ENCODE results near the gene CHTF18.
"Not testable (repeated sequence)": the region's sequence is repeated elsewhere in the genome, so short reads cannot be mapped to it uniquely, and the experiment has no call there.

Gene CHTF18

DNA sequence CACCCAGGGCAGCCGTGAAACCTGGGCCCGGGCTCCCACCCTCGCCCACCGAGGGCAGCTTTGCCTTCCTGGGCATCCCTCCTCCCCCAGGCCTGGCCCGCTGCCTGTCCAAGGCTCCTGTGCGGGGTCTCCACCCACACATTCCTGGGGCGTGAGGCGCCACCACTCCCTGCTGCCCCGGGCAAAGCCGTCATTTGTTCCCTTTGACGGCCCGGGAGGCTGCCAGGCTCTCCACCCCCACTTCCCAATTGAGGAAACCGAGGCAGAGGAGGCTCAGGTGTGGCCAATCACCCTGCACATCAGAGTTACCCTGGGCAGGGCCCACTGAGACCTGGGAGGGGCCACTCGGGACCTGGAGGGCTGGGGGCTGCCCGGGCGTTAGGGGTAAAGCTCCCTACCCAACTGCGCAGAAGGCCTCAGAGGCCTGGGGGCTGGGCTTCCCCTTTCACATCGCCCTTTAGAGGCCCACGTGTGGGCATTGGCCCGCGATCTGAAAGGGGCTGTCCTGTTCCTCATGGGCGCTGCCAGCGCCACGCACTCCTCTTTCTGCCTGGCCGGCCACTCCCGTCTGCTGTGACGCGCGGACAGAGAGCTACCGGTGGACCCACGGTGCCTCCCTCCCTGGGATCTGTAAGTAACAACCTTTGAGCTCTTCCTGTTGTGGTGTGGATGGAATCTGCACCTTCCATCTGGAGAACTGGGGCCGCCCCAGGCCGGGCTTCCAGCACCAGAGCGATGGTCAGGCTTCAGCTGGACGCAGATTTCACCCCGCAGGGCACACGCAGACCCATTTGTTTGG is 27.7 kb upstream of the CHTF18 start, which contains the start of gene MSLN:
Gene MSLN, plus strand, starts transcription at position 190 of the 799 bp plus-strand sequence. CDS start 1,947 bp downstream, outside the sequence.
- DNase-seq = no peak

DNA sequence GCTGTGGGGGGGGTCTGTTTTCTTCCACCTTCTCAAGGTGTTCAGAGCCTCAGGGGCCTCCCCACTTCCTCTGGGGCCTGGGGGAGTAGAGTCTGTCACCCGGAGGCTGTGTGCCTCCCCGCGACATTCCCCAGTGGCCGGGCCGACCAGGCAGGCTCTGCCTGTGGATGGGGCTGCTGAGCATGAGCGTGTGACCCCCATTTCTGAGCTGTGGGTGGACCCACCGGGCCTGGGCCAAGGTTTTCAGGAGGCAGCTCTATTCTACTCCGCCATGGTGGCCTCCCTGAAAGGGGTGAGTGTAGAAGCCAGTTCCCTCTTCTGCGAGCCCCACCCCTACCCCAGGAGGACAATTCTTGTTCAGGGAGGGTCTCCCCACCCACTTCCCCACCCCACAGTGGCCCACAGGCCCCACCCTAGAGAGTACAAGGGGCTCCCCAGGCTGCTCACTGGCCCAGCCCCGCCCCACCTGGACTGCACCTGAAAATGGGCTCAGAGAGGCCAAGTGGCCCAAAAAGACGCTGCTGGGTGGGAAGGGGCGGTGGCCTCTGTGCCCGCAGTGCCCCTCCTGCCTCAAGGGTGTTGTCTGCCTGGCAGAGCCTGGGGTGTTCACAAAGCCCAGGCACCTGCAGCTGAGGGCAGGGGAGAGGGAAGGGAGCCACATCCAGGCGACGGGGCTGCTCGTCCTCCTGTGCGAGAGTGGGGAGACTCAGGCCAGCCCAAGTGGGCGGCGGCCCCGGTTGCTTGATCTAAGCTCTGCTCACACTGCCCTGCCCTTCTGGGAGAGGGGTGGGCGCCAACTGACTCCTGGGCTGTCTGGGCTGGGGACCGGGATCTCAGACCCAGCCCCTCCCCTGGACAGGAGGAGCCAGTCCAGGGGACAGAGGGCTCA is 26.6 kb upstream of the CHTF18 start:
- no peak for DNase-seq

DNA sequence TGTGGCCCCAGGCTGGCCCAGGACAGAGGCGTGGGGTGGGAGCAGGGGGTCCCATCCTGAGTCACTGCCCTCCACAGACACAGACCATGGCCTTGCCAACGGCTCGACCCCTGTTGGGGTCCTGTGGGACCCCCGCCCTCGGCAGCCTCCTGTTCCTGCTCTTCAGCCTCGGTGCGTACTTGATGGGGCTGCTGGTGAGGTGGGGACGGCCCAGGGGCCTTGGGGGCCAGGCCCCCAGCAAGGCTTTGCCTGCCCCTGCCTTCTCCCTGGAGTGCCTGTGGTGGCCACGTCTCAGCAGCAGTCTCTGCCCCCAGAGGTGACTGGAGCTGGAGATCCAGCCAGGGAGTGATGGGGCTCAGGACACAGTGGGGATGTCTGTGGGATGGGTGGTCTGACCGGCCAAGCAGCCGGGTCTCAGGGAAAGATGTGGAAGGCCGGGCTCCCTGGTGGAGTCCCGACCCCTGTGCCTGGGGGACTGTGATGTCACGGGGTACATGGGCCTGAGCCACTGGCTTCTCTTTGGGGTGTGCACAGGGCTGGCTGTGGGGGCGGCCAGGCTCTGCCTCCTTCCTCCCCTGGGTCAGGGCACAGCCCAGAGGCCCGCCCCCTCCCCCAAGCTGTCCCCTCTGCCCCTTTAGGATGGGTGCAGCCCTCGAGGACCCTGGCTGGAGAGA is 25.7 kb upstream of the CHTF18 start:
- DNase-seq = no peak

DNA sequence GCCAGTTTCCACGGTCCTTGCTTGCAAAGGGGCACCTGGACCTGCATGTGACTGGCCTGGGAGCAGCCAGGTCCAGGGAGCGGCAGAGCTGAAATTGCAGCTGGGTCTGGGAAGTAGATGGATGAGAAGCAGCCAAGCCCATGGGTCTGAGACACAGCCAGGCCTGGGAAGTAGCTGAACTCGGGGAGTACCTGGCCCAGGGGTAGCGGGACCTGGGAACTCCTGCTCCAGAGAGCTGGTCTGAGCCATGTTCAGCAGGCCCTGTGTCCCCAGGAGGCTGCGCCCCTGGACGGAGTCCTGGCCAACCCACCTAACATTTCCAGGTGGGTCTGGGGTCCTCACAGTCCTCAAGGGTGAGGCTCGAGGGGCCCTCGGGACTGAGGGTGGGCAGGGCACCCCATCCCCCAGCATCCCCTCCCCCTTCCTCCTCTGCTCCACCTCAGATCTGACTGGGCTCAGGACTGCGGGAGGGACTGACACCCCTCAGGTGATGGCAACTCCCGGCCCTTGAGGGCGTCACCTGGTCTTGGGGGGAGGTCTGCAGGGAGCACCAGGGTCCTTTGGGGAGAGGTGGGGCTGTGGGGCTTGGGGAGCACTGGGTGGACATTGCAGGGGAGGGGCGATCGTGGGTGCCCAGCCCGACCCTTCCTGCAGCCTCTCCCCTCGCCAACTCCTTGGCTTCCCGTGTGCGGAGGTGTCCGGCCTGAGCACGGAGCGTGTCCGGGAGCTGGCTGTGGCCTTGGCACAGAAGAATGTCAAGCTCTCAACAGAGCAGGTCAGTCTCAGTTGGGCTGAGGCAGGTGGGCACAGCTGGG is 24.8 kb upstream of the CHTF18 start:
- DNase-seq = no peak

DNA sequence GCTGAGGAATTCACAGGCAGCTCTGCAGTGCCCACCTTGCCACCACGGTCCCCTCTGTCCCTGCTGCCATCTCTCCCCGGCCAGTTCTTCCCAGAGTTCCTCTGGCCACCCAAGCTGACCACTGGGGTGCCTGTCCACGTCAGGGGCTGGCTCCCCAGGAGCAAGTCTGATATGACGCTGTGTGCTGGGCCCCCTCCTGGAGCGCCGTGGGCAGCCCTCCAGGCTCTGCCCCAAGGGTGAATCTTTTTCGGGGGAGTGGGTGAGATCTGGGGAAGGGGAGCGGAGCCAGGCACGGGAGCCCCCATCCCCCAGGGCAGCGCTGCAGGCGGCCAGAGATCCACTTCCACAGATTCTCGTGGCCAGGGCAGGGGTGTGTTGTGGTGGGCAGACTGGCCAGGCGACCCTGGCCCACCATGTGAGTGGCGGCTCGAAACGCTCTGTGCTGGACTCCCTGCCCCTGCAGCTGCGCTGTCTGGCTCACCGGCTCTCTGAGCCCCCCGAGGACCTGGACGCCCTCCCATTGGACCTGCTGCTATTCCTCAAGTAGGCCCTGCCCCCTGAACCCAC is 24.2 kb upstream of the CHTF18 start:
- no peak for DNase-seq

DNA sequence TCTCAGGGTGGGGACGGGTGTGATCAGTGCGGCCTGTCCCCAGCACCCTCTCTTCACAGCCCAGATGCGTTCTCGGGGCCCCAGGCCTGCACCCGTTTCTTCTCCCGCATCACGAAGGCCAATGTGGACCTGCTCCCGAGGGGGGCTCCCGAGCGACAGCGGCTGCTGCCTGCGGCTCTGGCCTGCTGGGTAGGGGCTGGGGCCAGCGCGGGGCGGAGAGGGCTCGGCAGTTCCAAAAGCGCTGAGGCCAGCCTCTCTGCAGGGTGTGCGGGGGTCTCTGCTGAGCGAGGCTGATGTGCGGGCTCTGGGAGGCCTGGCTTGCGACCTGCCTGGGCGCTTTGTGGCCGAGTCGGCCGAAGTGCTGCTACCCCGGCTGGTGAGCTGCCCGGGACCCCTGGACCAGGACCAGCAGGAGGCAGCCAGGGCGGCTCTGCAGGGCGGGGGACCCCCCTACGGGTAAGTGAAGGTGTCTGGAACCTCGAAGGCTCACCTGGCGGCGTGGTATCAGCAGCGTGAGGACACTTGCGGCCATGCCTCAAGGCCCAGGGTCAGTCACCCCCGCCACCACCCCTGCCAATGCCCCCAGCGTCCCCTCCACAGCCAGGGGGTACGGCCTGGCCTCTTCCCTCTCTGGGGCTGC is 23.5 kb upstream of the CHTF18 start:
- no peak for DNase-seq

DNA sequence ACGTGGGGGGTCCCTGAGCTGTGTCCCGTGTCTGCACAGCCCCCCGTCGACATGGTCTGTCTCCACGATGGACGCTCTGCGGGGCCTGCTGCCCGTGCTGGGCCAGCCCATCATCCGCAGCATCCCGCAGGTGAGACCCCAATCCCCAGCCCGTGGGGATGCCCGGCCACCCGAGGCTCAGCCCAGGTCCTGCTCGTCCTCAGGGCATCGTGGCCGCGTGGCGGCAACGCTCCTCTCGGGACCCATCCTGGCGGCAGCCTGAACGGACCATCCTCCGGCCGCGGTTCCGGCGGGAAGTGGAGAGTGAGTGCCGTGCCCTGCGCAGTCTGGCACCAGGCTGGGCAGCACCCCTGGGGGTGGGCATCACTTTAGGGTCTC is 22.9 kb upstream of the CHTF18 start:
- no peak for DNase-seq

DNA sequence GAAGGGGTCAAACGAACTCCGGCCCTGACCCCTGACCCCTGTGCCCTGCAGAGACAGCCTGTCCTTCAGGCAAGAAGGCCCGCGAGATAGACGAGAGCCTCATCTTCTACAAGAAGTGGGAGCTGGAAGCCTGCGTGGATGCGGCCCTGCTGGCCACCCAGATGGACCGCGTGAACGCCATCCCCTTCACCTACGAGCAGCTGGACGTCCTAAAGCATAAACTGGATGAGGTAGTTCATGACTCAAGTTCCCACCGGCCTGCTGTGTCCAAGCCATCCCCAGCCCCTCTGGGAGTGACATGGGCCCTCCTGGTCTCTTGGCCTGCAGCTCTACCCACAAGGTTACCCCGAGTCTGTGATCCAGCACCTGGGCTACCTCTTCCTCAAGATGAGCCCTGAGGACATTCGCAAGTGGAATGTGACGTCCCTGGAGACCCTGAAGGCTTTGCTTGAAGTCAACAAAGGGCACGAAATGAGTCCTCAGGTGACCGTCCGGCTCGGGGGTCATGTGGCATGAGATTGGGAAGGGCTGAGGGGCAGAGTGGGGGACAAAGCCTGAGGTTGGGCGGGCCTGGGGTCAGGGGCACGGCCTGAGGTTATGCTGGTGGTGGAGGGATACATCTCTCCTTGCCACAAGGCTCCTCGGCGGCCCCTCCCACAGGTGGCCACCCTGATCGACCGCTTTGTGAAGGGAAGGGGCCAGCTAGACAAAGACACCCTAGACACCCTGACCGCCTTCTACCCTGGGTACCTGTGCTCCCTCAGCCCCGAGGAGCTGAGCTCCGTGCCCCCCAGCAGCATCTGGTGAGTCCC is 22.2 kb upstream of the CHTF18 start:
- no peak for DNase-seq

DNA sequence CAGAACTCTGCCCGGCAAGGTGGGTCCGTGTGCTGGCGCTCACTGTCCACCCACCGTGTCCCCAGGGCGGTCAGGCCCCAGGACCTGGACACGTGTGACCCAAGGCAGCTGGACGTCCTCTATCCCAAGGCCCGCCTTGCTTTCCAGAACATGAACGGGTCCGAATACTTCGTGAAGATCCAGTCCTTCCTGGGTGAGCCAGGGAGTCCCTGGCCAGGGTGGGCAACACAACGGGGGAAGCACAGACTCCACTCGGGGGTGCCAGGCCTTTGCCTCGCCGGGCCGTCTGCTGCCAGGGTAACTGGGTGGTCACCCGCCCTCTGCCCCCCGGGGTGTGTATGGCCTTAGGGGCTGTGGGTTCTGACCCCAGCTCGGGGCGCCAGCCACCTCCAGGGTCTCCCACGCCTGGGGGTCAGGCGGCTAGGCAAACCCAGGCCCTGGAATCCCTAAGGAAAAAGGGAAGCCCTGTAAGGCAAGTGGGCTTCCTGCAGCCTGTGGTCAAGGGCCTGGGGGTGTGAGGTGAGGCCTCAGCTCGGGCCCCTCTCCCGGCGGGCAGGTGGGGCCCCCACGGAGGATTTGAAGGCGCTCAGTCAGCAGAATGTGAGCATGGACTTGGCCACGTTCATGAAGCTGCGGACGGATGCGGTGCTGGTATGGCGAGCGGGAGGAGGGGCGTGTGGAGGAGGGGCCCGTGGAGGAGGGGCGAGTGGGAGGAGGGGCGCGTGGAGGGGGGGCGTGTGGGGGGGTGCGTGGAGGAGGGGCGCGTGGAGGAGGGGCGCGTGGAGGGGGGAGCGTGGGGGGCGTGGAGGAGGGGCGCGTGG is 21.4 kb upstream of the CHTF18 start:
- no peak for DNase-seq

DNA sequence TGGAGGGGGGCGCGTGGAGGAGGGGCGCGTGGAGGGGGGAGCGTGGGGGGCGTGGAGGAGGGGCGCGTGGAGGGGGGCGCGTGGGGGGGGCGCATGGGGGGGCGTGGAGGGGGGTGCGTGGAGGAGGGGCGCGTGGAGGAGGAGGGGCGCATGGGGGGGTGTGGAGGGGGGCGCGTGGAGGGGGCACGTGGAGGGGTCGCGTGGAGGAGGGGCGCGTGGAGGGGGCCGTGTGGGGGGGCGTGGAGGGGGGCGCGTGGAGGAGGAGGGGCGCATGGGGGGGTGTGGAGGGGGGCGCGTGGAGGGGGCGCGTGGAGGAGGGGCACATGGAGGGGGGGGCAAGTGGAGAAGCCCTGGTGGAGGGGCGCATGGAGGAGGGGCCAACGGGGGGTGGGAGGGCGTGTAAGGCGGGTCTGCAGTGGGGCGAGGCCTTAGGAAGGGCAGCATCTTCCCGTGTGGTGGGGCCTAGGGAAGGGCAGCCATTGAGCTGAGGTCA is 20.6 kb upstream of the CHTF18 start:
- no peak for DNase-seq

DNA sequence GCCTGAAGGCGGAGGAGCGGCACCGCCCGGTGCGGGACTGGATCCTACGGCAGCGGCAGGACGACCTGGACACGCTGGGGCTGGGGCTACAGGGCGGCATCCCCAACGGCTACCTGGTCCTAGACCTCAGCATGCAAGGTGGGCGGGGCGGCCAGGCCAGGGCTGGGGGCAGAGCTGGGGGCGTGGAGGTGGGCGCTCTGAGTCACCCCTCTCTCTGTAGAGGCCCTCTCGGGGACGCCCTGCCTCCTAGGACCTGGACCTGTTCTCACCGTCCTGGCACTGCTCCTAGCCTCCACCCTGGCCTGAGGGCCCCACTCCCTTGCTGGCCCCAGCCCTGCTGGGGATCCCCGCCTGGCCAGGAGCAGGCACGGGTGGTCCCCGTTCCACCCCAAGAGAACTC is 20.0 kb upstream of the CHTF18 start:
- DNase-seq = no peak

DNA sequence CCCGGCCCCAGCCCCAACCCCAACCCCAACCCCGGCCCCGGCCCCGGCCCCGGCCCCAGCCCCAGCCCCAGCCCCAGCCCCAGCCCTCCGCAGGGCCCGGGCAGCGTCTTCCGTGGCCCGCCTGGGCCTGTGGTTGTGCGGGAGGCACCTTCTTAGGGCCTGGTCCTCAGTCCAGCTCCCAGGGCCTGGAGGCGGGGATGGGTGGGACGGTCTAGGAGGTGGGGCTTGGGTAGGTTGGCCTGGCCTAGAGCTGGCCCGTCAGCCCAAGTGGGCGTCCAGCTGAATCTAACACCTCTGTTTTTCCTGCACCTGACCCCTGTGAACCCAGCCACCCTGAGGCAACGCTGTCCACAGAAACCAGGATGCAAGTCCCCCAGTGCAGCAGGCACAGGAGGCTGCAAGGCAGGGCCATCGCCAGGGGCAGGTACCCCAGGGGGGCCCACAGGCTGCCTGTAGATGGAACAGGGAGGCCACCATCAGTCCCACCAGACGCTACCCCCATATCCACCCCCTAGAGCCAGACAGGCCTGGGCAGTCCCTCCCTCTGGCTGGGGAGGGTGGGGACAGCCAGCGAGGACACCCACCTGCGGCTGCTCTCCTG is 19.1 kb upstream of the CHTF18 start:
- no peak for DNase-seq

DNA sequence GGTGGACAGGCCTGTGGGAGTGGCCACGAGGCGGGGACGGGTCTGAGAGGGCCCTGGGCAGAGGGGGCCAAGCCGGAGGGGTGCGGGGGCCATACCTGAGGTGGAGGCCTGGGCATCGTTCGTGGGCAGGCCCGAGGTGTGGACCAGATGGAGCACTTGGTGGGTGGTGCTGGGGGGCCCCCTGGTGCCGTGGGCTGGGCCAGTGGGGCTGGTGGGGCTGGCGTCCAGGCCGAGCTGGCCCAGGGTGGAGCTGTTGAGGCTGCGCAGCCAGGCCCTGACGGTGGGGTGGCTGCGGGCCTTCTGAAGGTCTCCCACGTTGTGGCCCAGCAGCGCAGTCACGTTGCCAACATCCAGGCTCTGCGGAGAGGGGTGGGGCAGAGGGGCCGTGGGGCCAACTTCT is 18.5 kb upstream of the CHTF18 start:
- DNase-seq = no peak

DNA sequence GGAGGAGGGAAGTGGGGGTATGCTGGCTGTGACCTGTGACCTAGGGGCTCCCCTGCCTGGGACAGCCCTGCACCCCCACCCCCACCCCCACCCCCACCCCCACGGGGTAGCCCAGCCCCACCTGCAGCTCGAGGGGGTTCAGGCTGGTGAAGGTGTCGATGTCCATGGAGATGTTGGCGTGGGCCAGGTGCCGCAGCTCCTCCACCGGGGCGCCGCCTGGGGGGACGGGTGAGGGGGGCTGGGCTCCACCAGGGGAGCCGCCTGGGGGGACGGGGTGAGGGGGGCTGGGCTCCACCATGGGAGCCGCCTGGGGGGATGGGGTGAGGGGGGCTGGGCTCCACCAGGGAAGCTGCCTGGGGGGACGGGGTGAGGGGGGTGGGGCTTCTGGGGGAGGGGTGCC is 18.0 kb upstream of the CHTF18 start:
- no peak for DNase-seq

DNA sequence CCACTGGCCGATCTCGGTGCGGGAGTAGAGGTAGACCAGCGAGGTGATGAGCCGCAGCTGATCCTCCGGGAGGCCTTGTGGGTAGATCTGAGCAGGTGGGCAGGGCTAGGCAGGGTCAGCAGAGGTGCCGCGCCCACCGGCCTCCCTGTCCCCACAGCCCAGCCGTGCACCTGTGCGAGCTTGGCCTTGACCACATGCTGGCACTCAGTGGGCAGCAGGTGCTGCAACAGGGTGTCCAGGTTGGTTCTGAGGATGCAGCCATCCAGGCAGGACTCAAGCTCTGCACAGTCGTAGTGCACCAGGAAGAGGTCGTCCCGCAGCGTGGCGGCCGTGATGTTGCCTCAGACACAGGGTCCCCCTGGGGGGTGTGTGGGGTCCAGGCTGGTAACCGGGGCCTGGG is 15.5 kb upstream of the CHTF18 start:
- no peak for DNase-seq

DNA sequence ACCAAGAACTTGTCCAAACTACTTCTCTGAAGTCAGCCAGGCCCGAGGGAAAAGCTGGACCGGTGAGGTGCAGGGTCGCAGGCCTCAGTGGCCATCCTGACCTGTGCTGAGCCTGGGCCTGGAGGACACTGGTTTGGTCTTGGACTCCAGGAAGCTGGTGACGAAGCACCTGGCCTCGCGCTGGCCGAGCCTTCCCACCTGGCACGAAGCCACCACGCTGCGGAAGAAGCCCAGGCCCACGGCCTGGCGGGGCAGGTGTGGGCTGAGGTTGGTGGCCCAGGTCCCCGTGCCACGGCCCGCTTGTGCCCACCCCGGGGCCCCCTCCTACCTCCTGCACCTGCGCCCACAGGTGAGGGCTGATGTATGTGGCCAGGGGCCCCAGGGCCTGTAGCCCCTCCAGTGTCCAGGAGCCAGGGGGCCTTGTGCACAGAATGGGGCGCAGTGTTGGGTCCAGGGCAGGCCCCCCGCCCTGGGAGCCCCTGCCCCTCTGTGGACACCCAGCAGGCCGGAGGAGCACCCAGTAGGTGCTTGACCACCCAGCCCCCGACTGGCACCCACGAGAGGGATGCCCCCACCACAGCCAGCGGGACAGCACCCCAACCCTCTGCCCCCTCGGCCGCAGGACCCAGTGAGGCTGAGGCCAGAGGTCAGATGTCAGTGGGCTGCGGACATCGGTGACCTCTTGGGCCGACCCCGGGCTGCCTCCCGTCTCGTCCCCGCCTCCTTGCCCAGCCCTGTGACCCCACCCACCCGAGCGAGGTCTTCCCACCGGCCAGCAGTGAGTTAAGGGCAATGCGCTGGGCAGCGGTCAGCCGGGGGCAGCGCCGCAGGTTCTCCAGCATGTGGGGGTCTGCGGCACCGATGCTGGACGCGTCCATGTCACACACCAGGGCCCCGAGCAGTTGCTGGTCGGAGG is 14.1 kb upstream of the CHTF18 start:
- no peak for DNase-seq

DNA sequence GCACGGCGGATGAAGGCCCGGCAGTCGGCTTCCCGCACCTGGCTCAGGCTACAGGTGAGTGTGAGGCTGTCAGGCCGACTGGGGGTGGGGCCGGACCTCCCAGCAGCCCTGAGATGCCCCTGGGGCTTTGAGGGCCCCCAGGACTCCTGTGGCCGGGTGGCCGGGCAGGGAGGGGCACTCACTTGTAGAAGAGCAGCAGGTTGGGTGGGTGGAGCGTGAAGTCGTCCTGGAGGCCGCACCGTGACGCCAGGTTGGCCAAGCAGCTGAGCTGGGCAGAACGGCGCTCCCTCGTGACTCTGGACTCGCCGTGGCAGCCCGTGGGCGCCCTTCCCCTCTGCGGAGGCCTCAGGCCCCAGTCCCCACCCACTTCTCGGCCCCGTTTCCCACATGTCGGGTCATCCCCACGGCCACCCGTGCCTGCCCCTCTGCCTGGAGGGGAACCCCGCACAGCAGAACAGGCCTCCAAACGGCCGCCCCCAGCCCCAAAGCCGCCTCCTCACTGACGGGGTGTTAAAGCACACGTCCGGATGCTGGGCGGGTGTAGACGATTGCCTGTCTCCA is 13.1 kb upstream of the CHTF18 start:
- no peak for DNase-seq

DNA sequence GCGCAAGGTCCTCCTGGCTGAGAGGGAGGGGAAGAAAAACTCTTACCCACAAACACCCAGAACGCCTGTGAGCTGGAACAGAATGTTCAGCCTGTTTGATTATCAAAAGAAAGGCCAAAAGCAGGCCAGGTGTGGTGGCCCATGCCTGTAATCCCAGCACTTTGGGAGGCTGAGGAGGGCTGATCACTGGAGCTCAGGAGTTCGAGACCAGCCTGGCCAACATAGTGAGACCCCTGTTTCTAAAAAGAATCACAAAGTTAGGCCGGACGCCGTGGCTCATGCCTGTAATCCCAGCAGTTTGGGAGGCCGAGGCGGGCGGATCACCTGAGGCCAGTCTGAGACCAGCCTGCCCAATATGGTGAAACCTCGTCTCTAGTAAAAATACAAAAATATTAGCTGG is 12.1 kb upstream of the CHTF18 start:
- DNase-seq = not testable (repeated sequence)

Measured in fibroblast of skin of scalp (primary cell).